ENCODE measurements around the gene EYS.
"Not testable (repeated sequence)": the region's sequence is repeated elsewhere in the genome, so short reads cannot be mapped to it uniquely, and the experiment has no call there.

Gene EYS

GRCh38 chr6:64263778-64264177, 1443.2 kb downstream of the EYS start:
- DNase-seq = no peak

- DNase-seq = no peak
Measured at GRCh38 chr6:64259372-64259771, 1447.7 kb downstream of the EYS start.

- DNase-seq = no peak
Measured at GRCh38 chr6:64258752-64259151, 1448.3 kb downstream of the EYS start.

GRCh38 chr6:64258302-64258701, 1448.7 kb downstream of the EYS start:
- DNase-seq = no peak

- DNase-seq = no peak
Measured at GRCh38 chr6:64257586-64257985, 1449.4 kb downstream of the EYS start.

GRCh38 chr6:64256483-64256882, 1450.5 kb downstream of the EYS start:
- DNase-seq = no peak

GRCh38 chr6:64255000-64255399, 1452.0 kb downstream of the EYS start:
- DNase-seq = no peak

- DNase-seq = no peak
Measured at GRCh38 chr6:64254558-64254957, 1452.5 kb downstream of the EYS start.

- DNase-seq = no peak
Measured at GRCh38 chr6:64252256-64252655, 1454.8 kb downstream of the EYS start.

GRCh38 chr6:64250126-64250525, 1456.9 kb downstream of the EYS start:
- no peak for DNase-seq

- DNase-seq = no peak
Measured at GRCh38 chr6:64249115-64249514, 1457.9 kb downstream of the EYS start.

GRCh38 chr6:64243618-64244017, 1463.4 kb downstream of the EYS start:
- DNase-seq = no peak

- not testable (repeated sequence) for DNase-seq
Measured at GRCh38 chr6:64238908-64239307, 1468.1 kb downstream of the EYS start.

- DNase-seq = no peak
Measured at GRCh38 chr6:64238071-64238470, 1469.0 kb downstream of the EYS start.

GRCh38 chr6:64233746-64234145, 1473.3 kb downstream of the EYS start:
- no peak for DNase-seq

- DNase-seq = no peak
Measured at GRCh38 chr6:64231928-64232327, 1475.1 kb downstream of the EYS start.

GRCh38 chr6:64230530-64230929, 1476.5 kb downstream of the EYS start:
- no peak for DNase-seq

- DNase-seq = no peak
Measured at GRCh38 chr6:64227863-64228262, 1479.2 kb downstream of the EYS start.

- no peak for DNase-seq
Measured at GRCh38 chr6:64225503-64225902, 1481.5 kb downstream of the EYS start.

- DNase-seq = no peak
Measured at GRCh38 chr6:64224819-64225218, 1482.2 kb downstream of the EYS start.

- DNase-seq = no peak
Measured at GRCh38 chr6:64221776-64222175, 1485.2 kb downstream of the EYS start.

GRCh38 chr6:64220801-64221200, 1486.2 kb downstream of the EYS start:
- DNase-seq = no peak

GRCh38 chr6:64217721-64218620, 1489.1 kb downstream of the EYS start:
- DNase-seq = no peak

GRCh38 chr6:64214373-64214772, 1492.7 kb downstream of the EYS start:
- DNase-seq = no peak

GRCh38 chr6:64213697-64214096, 1493.3 kb downstream of the EYS start:
- no peak for DNase-seq
